ENCODE measurements around the gene STMND1.
"Not testable (repeated sequence)": the region's sequence is repeated elsewhere in the genome, so short reads cannot be mapped to it uniquely, and the experiment has no call there.

STMND1 gene

GRCh38 chr6:17101422-17102257 is at the start of gene STMND1:
STMND1 (plus strand) TSS chr6:17102050; CDS start chr6:17102258, 208 bp downstream.
- no peak for DNase-seq

GRCh38 chr6:17054647-17055046 is 47.2 kb upstream of the STMND1 start:
- DNase-seq, result no peak

DNA sequence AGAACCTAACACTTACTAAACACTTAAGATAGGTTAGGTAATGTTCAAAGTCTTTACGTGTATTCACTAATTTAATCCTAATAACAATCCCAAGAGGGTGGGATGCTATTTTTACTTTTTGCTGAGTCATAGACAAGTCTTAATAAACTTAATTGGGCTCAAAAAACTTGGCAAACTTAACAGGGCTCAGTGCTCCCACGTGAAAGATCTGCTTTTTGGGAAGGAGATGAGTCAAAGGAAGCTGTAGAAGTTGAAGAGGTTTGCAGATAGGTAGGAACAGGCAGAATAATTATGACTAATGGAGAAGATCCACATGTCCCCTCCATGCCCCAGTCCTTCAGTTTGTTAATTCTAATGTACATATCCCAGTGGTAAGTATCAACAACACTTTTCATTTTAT is 44.5 kb upstream of the STMND1 start:
- no peak for DNase-seq

DNA sequence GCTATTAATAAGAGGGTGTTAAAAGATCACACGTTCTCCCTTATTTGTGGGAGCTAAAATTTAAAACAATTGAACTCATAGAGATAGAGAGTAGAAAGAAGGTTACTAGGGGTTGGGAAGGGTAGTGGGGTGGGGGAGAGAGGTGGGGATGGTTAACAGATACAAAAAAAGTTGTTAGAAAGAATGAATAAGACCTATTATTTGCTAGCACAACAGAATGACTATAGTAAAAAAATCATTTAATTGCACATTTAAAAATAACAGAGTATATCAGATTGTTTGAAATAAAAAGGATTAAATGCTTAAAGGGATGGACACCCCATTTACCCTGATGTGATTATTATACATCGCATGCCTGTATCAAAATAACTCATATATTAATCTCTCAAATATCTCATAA is 43.3 kb upstream of the STMND1 start:
- DNase-seq, result no peak

DNA sequence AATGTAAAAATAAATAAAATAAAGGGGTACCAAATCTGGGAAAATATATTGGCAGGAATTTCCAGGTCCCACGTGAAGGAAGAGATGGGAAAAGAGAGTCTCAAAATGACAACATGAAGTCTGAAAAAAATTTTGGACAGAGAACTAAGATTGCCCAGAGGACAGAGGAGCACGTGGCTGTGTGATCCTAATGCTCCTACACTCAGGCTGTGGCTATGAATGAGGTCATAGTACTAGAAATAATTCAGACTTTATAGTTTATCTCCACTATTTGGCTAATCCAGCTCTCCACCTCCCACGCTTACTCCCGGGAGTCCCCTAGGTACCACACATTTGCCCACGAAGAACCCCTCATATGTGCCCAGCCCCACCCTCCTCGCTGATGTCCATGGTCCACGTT is 42.8 kb upstream of the STMND1 start:
- no peak for DNase-seq

- no peak for DNase-seq
Observed at GRCh38 chr6:17059850-17060249, 42.0 kb upstream of the STMND1 start.

DNA sequence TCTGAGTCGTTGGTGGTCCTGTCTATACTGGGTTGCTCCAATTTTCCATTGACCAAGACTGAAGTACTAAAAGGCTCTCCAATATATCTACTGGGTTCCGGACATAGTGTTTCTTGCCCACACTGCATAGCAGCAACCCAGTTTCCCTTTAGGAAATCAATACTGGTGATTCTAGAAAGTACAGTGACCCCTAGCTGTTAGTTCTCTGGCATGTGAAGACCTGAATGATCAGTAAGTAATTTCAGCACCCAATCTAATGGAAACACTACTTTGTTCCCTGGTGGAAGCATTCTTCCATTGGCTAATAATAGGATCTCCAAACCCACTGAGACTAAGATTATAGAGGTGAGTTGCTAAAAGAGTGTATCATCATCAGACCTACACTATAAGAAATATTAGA is 40.8 kb upstream of the STMND1 start:
- DNase-seq, result no peak

DNA sequence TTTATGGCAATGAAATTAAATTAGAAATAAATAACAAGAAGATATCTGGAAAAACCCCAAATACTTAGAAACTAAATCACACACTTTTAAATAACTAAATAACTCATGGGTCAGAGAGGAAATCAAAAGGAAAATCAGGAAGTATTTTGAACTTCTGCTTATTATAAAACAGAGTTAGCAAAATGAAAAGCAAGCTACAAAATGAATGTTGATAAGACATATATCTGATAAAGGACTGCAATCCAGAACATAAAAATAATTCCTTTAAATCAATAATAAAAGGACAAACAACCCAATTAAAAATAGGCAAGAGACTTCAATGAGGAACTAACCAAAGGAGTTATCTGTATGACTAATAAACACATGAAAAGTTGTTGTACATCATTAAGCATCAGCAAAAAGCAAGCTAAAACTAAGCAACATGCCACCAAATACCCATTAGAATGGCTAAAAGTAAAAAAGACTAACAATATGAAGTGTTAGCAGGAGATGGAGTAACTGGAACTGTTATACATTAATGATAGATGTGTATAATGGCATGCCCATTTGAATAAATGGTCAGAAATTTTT is 38.9 kb upstream of the STMND1 start:
- no peak for DNase-seq

DNA sequence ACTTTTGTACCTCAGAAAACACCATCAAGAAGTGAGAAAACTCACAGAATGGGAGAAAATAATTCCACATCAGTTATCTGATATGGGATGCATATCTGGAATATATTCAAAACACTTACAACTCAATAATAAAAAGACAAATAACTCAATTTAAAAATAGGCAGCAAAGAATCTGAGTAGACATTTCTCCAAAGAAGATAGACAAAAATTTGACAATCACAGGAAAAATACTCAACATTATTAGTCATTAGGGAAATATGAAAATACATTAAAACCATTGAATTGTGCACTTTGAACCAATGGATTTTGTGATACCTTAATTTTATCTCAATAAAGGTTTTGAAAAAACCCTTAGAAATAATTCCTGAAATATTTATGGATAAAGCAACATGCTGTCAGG is 36.9 kb upstream of the STMND1 start:
- DNase-seq, result no peak

DNA sequence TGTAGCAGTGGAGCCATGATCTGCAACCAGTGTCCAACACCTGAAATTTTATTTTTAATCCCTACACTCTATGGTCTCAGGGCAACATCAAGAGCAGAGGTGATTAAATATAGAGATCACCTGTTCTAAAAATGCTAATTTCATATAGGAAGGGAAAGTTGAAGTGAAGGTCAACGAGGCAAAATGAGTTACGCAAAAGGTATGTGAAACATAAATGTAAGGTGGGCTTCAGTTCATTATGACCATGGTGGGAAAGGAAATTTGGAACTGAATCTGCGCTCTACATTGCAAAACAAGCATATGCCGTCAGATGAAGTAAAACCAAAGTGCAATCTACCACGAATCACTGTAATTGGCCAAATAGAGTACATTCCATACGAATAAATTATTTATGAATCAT is 35.2 kb upstream of the STMND1 start:
- no peak for DNase-seq

DNA sequence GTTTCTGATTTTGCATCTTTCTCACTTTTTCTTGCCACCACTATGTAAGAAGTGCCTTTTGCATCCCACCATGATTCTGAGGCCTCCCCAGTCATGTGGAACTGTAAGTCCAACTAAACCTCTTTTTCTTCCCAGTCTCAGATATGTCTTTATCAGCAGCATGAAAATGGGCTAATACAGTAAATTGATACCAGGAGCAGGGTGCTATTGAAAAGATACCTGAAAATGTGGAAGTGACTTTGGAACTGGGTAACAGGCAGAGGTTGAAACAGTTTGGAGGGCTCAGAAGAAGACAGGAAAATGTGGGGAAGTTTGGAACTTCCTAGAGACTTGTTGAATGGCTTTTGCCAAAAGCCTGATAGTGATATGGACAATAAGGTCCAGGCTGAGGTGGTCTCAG is 32.9 kb upstream of the STMND1 start:
- DNase-seq, result not testable (repeated sequence)

DNA sequence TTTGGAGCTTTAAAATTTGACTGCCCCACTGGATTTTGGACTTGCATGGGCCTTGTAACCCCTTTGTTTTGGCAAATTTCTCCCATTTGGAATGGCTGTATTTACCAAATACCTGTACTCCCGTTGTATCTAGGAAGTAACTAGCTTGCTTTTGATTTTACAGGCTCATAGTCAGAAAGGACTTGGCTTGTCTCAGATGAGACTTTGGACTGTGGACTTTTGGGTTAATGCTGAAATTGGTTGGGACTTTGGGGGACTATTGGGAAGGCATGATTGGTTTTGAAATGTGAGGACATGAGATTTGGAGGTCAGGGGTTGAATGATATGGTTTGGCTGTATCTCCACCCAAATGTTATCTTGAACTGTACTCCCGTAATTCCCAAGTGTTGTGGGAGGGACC is 31.4 kb upstream of the STMND1 start:
- not testable (repeated sequence) for DNase-seq

GRCh38 chr6:17073596-17073995 is 28.3 kb upstream of the STMND1 start:
- DNase-seq, result not testable (repeated sequence)

DNA sequence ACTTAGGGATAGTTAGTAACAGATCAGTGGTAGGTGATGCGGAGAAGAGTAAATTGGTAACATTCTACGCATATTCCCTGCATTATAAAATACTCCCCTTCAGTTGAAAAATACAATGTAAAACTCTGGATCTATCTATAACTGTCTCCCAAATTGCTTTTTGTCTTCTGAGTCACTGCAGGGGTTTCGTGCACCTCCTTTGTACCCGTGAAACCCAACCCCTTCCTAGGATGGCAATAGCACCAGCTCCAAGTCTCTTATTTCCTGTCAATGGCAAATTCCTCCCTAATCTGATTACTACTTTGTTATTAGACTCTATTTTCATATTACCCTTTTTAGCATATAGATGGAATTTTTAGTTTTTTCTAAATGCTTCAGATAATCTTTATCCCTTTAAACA is 20.6 kb upstream of the STMND1 start:
- DNase-seq, result no peak

DNA sequence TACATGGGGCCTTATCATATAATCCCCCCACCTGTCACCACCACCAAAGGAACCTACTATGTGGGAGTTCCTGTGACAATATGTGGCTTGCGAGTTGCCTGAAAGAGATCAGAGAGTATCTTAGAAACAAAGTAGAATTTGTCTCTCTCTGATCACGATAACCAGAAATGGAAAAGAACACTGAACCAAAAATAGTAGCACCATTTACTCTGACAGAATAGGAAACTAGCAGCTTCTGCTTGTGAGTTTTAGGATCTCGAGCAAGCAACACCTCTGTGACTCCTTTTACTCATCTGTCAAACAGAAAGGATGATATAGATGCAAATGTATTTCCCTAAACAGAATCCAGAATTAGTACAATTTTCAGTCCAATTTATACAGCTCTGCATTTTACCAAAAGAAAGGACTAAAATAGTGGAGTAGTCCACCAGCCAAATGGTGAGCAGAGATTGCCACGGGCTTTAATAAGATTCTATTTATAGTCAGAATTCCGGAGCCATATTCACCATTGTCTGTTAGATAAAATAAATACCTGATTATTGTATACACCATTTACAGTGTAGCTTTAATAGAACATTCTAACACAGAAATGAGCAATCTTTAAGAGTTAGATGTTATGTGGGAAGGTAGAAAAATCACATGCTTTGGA is 19.9 kb upstream of the STMND1 start:
- no peak for DNase-seq

- no peak for DNase-seq
Observed at GRCh38 chr6:17083397-17083796, 18.5 kb upstream of the STMND1 start.

GRCh38 chr6:17086469-17086868 is 15.4 kb upstream of the STMND1 start:
- peak in 1 of 2 donors; percentile 39 for DNase-seq

DNA sequence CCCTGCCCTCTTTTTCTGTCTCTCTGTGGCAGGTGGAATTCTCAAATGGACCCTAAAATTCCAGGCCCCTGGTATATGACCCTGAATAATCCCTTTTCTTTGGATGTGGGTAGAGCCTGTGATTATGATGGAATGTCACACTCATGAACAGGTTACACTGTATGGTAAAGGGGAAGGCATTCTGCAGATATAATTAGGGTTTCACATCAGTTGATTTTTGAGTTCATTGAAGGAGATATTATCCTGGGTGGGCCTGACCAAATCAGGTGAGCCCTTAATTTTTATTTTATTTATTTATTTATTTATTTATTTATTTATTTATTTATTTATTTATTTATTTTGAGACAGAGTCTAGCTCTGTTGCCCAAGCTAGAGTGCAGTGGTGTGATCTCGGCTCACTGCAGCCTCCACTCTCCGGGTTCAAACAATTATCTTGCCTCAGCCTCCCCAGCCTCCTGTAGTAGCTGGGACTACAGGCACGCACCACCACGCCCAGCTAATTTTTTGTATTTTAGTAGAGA is 13.7 kb upstream of the STMND1 start:
- no peak for DNase-seq

- no peak for DNase-seq
Observed at GRCh38 chr6:17091122-17091521, 10.7 kb upstream of the STMND1 start.

DNA sequence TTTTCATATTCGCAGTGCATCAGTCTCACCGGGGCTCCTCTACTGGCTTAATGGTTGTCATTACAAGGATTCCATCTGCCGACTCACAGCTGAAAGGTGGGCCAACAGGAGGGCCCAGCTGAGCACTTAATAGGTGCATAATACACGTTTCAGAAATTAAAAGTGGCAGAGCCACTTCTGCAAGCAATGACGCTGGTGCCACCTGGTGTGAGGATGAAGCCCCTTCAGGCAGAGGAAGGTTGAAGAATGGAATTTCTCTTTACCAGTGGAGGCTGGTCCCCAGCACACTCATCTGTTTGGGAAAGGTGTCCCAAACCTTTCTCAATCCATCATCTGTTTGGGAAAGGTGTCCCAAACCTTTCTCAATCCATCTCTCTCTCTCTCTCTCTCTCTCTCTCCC is 8.2 kb upstream of the STMND1 start:
- no peak for DNase-seq

GRCh38 chr6:17096096-17096495 is 5.8 kb upstream of the STMND1 start:
- no peak for DNase-seq

GRCh38 chr6:17096652-17097051 is 5.2 kb upstream of the STMND1 start:
- no peak for DNase-seq

GRCh38 chr6:17097982-17098381 is 3.9 kb upstream of the STMND1 start:
- DNase-seq, result no peak

DNA sequence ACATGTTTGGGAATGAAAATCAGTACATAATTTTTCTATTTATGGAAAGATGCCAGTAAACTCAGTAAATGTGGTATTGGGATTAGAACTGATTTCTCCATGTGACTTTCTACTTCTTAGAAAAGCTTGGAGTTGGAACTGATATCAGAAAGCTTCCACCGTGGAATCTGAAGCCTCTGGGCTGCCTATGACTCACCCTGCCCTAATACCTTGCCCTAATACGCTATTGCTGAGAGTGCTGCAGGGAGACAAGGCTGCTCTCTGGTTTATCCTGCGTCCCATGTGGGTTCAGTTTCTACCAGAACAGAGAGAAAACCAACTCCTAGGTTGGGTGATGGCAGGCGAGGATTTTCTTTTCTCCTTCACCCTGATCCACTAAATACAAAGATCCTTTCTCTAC is 3.3 kb upstream of the STMND1 start:
- no peak for DNase-seq

All from CD4-positive, alpha-beta T cell treated with Interleukin-1 beta for 1 hour (primary cell).